Measurements from ENCODE around the gene UXS1. TPM values are rescaled to one million over a fixed set of nuclear protein-coding genes. Genes with fewer than 3 reads are reported as not detected.

UXS1 gene
- total RNA-seq, 4 donors from 2014 or later: 18.5 to 26.5 (median 22.8) TPM

- no peak for TF ChIP-seq CTCF (IDR thresholded peaks at IDR 0.05; ENCODE audit: low read depth)
Measured at GRCh38 chr2:106138543-106139237, 55.4 kb downstream of the UXS1 start.

GRCh38 chr2:106137731-106138521 lies 56.2 kb downstream of the UXS1 start:
- no peak for TF ChIP-seq CTCF (IDR thresholded peaks at IDR 0.05; ENCODE audit: low read depth)

GRCh38 chr2:106130251-106130998 lies 63.7 kb downstream of the UXS1 start:
- TF ChIP-seq CTCF (IDR thresholded peaks at IDR 0.05; ENCODE audit: low read depth): no peak

GRCh38 chr2:106129592-106129991 lies 64.5 kb downstream of the UXS1 start:
- no peak for TF ChIP-seq CTCF (IDR thresholded peaks at IDR 0.05; ENCODE audit: low read depth)

- no peak for TF ChIP-seq CTCF (IDR thresholded peaks at IDR 0.05; ENCODE audit: low read depth)
Measured at GRCh38 chr2:106129150-106129549, 65.0 kb downstream of the UXS1 start.

- no peak for TF ChIP-seq CTCF (IDR thresholded peaks at IDR 0.05; ENCODE audit: low read depth)
Measured at GRCh38 chr2:106127776-106128268, 66.3 kb downstream of the UXS1 start.

Measured in subcutaneous adipose tissue (tissue), 4 donors.